HepG2 (cell line): ENCODE results near the gene ZNF484. TPM values are rescaled to one million over a fixed set of nuclear protein-coding genes. Genes with fewer than 3 reads are reported as not detected.
A peak's percentile ranks its signal among the peaks of the same experiment; 100 is the strongest.

ENCODE experiments used
- ATF5 ChIP-seq: sonication (generic); formaldehyde crosslinking; IDR thresholded peaks from 2 replicates; pipeline ENCODE4 v1.4.0; 2020; ENCODE audit warnings: mild to moderate bottlenecking, low read depth, missing genetic modification reagents
- CHD4 ChIP-seq: fragments of 200-600 bp; sonication (generic); IDR thresholded peaks from 2 replicates; pipeline ENCODE4 v1.7.0; 2017; ENCODE audit warnings: mild to moderate bottlenecking, low read length, borderline replicate concordance
- GABPB1 ChIP-seq: IDR thresholded peaks from 2 replicates; pipeline ENCODE4 v1.6.1; 2016; ENCODE audit warnings: mild to moderate bottlenecking, missing genetic modification reagents, moderate library complexity, missing compliant biosample characterization
- IRX3 ChIP-seq: sonication (generic); formaldehyde crosslinking; IDR thresholded peaks from 2 replicates; pipeline ENCODE4 v1.8.1; 2023; ENCODE audit warnings: mild to moderate bottlenecking, low read depth, missing genetic modification reagents, borderline replicate concordance
- KLF9 ChIP-seq: IDR thresholded peaks from 2 replicates; pipeline ENCODE4 v1.6.1; 2016; ENCODE audit warnings: low read depth
- MAX ChIP-seq: IDR thresholded peaks from 2 replicates; pipeline ENCODE4 v1.6.1; 2012; ENCODE audit warnings: inconsistent platforms
- MXD4 ChIP-seq: IDR thresholded peaks from 2 replicates; pipeline ENCODE4 v1.6.1; 2016; ENCODE audit warnings: mild to moderate bottlenecking, missing biosample characterization, missing genetic modification reagents
- NR1H2 ChIP-seq: sonication (generic); formaldehyde crosslinking; IDR thresholded peaks from 2 replicates; pipeline ENCODE4 v1.8.1; 2022; ENCODE audit warnings: low read depth, missing genetic modification reagents, borderline replicate concordance
- RBM39 ChIP-seq: fragments of 200-400 bp; formaldehyde crosslinking; IDR thresholded peaks from one replicate; pipeline ENCODE4 v1.6.1; 2018; ENCODE audit warnings: antibody characterized with exemption, mild to moderate bottlenecking, low read depth, low read length; ENCODE audit not compliant: poor library complexity, severe bottlenecking
- SKI ChIP-seq: fragments of 450-650 bp; IDR thresholded peaks from one replicate; pipeline ENCODE4 v1.6.1; 2018; ENCODE audit warnings: mild to moderate bottlenecking; ENCODE audit not compliant: partially characterized antibody
- SP140L ChIP-seq: sonication (generic); formaldehyde crosslinking; IDR thresholded peaks from 2 replicates; pipeline ENCODE4 v1.4.0; 2020; ENCODE audit warnings: missing genetic modification reagents, borderline replicate concordance
- TEAD3 ChIP-seq: optimal IDR thresholded peaks from 2 replicates; pipeline ENCODE3; 2016; ENCODE audit warnings: borderline replicate concordance
- U2AF2 ChIP-seq: fragments of 200-400 bp; formaldehyde crosslinking; IDR thresholded peaks from 2 replicates; pipeline ENCODE4 v1.6.1; 2017; ENCODE audit warnings: low read depth, mild to moderate bottlenecking, low read length
- ZNF280D ChIP-seq: sonication (generic); formaldehyde crosslinking; IDR thresholded peaks from 2 replicates; pipeline ENCODE4 v1.5.1; 2020; ENCODE audit warnings: mild to moderate bottlenecking, missing genetic modification reagents
- ZNF354B ChIP-seq: sonication (generic); formaldehyde crosslinking; IDR thresholded peaks from 2 replicates; pipeline ENCODE4 v1.8.0; 2022; ENCODE audit warnings: mild to moderate bottlenecking, missing genetic modification reagents
- ZNF383 ChIP-seq: sonication (generic); formaldehyde crosslinking; IDR thresholded peaks from 2 replicates; pipeline ENCODE4 v1.4.0; 2020; ENCODE audit warnings: missing genetic modification reagents, mild to moderate bottlenecking, borderline replicate concordance
- ZNF431 ChIP-seq: sonication (generic); formaldehyde crosslinking; IDR thresholded peaks from 2 replicates; pipeline ENCODE4 v1.9.0; 2022; ENCODE audit warnings: missing genetic modification reagents, low read depth, mild to moderate bottlenecking, borderline replicate concordance
- ZNF550 ChIP-seq: sonication (generic); formaldehyde crosslinking; IDR thresholded peaks from 2 replicates; pipeline ENCODE4 v1.4.0; 2020; ENCODE audit warnings: mild to moderate bottlenecking, missing genetic modification reagents, borderline replicate concordance
- ZNF780A ChIP-seq: sonication (generic); formaldehyde crosslinking; IDR thresholded peaks from 2 replicates; pipeline ENCODE4 v1.8.0; 2022; ENCODE audit warnings: mild to moderate bottlenecking, missing genetic modification reagents, moderate library complexity
- polyA plus RNA-seq, 8 experiments: library from polyadenylated mRNA; depleted of rRNA in 3 of 8; stranded (reverse) in 7 of 8; unstranded in 1 of 8; fragments of >200 nt; fragmentation: Illumina TruSeq in 4 of 8; extraction: Trizol in 4 of 8; gene quantifications; 2 replicates each; pipeline versions ENCODE4 v1.2.1 to v1.2.3, GENCODE V29; 2011 to 2016; ENCODE audit warnings: low read depth in 4 of 8, missing spikeins in 1 of 8, mixed read lengths in 1 of 8; ENCODE audit not compliant: insufficient read depth in 1 of 8
- total RNA-seq, 5 experiments: library from RNA; depleted of rRNA; stranded (reverse); fragments of >200 nt; fragmentation: Illumina TruSeq; extraction: Trizol; gene quantifications; 2 replicates each; pipeline ENCODE4 v1.2.3, GENCODE V29; 2016; ENCODE audit warnings: low read depth in 1 of 5
- TF ChIP-seq, protein P1 (sequence below): sonication (generic); formaldehyde crosslinking; IDR thresholded peaks from 2 replicates; pipeline ENCODE4 v1.5.1; 2020; ENCODE audit warnings: mild to moderate bottlenecking, missing genetic modification reagents, borderline replicate concordance
- TF ChIP-seq, protein P2 (sequence below): sonication (generic); formaldehyde crosslinking; IDR thresholded peaks from 2 replicates; pipeline ENCODE4 v1.8.0; 2023; ENCODE audit warnings: mild to moderate bottlenecking, missing genetic modification reagents
- TF ChIP-seq, protein P3 (sequence below): IDR thresholded peaks from 2 replicates; pipeline ENCODE4 v1.6.1; 2016; ENCODE audit warnings: missing compliant biosample characterization, missing genetic modification reagents, borderline replicate concordance

The ZNF484 gene
- total and polyA plus RNA-seq, 2 of the 13 experiments (the other 11 are each of a cell fraction or from before 2014, with no cell fraction given), result 0.96 to 7.2 TPM

DNA sequence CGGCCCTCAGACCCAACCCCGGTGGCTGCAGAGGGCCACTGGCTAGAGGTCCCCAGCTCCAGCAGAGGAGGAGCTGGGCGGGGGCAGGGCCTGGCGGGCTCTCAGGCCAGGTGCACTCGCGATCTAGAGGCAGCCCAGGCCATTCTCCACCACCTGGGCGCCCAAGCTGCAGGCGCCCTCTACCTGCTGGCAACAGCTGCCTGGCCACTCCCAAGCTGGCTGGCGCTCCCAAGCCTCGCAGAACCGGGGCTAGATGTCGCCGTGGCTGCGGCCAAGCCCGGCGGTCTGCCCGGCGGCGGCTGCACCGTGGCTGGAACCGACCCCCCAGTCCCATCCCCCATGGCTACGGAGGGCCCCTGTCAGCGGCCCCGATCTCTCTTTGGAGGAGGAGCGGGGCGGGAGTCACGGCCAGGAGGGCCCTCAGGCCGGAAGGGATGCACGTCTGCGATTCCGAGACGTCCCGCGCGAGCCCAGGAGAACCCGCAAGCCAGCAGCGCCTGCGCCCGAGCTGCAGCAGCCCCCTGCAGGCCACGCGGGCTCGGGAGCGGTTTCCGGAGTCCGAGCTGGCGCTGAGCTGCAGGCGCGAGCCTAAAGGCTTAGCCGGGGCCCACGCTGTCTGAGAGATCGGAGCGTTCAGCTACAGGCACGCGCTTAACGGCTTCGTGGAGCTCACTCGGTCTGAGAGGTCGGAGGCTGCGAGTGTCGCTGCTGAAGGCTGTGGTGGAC is 68.9 kb downstream of the ZNF484 start (continued):
- TF ChIP-seq GABPB1 (peak; percentile 51; the same call in 1 of the 2 replicates), ZNF431 (no peak), TEAD3 (CRISPR knock-in tag) (no peak), U2AF2 (no peak), SP140L (CRISPR knock-in tag) (no peak), CHD4 (no peak), ZNF780A (no peak), ATF5 (CRISPR knock-in tag) (no peak), SKI (no peak), ZNF354B (CRISPR knock-in tag) (no peak), ZNF280D (CRISPR knock-in tag) (0 out of 2 replicates have a peak, but pooled peaks have one; percentile 39), ZNF383 (CRISPR knock-in tag) (no peak), ZNF550 (0 out of 2 replicates have a peak, but pooled peaks have one; percentile 83), NR1H2 (CRISPR knock-in tag) (no peak), MXD4 (CRISPR knock-in tag) (no peak), KLF9 (CRISPR knock-in tag) (no peak), RBM39 (peak; percentile 24), MAX (peak; percentile 42; the same call in 1 of the 2 replicates), IRX3 (CRISPR knock-in tag) (no peak)
- TF ChIP-seq, protein P1, sequence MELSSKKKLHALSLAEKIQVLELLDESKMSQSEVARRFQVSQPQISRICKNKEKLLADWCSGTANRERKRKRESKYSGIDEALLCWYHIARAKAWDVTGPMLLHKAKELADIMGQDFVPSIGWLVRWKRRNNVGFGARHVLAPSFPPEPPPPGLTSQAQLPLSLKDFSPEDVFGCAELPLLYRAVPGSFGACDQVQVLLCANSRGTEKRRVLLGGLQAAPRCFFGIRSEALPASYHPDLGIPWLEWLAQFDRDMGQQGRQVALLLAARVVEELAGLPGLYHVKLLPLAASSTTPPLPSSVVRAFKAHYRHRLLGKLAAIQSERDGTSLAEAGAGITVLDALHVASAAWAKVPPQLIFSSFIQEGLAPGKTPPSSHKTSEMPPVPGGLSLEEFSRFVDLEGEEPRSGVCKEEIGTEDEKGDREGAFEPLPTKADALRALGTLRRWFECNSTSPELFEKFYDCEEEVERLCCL (CRISPR knock-in tag), result no peak
- TF ChIP-seq, protein P2, sequence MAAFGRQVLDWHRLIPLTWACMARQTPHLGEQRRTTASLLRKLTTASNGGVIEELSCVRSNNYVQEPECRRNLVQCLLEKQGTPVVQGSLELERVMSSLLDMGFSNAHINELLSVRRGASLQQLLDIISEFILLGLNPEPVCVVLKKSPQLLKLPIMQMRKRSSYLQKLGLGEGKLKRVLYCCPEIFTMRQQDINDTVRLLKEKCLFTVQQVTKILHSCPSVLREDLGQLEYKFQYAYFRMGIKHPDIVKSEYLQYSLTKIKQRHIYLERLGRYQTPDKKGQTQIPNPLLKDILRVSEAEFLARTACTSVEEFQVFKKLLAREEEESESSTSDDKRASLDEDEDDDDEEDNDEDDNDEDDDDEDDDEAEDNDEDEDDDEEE (CRISPR knock-in tag), result no peak
- TF ChIP-seq, protein P3, sequence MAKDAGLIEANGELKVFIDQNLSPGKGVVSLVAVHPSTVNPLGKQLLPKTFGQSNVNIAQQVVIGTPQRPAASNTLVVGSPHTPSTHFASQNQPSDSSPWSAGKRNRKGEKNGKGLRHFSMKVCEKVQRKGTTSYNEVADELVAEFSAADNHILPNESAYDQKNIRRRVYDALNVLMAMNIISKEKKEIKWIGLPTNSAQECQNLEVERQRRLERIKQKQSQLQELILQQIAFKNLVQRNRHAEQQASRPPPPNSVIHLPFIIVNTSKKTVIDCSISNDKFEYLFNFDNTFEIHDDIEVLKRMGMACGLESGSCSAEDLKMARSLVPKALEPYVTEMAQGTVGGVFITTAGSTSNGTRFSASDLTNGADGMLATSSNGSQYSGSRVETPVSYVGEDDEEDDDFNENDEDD (CRISPR knock-in tag), result no peak
